Uterus (tissue), 4 donors: ENCODE measurements around the gene KCNQ5. TPM values are rescaled to one million over a fixed set of nuclear protein-coding genes. Genes with fewer than 3 reads are reported as not detected.

Experiments
- DNase-seq, 2 donors: peaks; one replicate each; pipeline ENCODE4 v3.0.0-alpha.2; 2019 to 2020
- H3K27ac ChIP-seq, 2 donors: fragments of 200-600 bp; sonication (generic); 1 replicate in 1 of 2; 2 replicates in 1 of 2; pipeline ENCODE4 v1.5.1; 2016 to 2018
- H3K27me3 ChIP-seq, 2 donors: fragments of 200-600 bp; sonication (generic); one replicate each; pipeline ENCODE4 v1.5.1; 2018 to 2019; ENCODE audit warnings: control low read depth in 1 of 2
- H3K36me3 ChIP-seq, 2 donors: fragments of 200-600 bp; sonication (generic); one replicate each; pipeline ENCODE4 v1.5.1; 2019; ENCODE audit warnings: control low read depth in 1 of 2
- H3K4me1 ChIP-seq, 2 donors: fragments of 200-600 bp; sonication (generic); one replicate each; pipeline ENCODE4 v1.5.1; 2018 to 2019; ENCODE audit warnings: control low read depth in 1 of 2
- H3K4me3 ChIP-seq, 2 donors: fragments of 200-600 bp; sonication (generic); 1 replicate in 1 of 2; 2 replicates in 1 of 2; pipeline ENCODE4 v1.5.1; 2018 to 2019; ENCODE audit warnings: mild to moderate bottlenecking in 1 of 2
- H3K9me3 ChIP-seq, 2 donors: fragments of 200-600 bp; sonication (generic); one replicate each; pipeline ENCODE4 v1.5.1; 2019; ENCODE audit warnings: control low read depth in 1 of 2
- CTCF ChIP-seq, 4 experiments: fragments of 200-600 bp in 2 of 4; fragments of 450-650 bp in 2 of 4; sonication (generic) in 2 of 4; IDR thresholded peaks; one replicate each; pipeline ENCODE4 v1.5.1; 2016 to 2019; ENCODE audit warnings: antibody characterized with exemption in 4 of 4, mild to moderate bottlenecking in 2 of 4, moderate library complexity in 1 of 4
- POLR2A ChIP-seq, 2 donors: fragments of 450-650 bp; IDR thresholded peaks; one replicate each; pipeline ENCODE4 v1.6.1; 2016; ENCODE audit warnings: antibody characterized with exemption in 2 of 2, mild to moderate bottlenecking in 1 of 2, moderate library complexity in 1 of 2
- intact Hi-C: fragments of 100-400 bp; cut with DNase I; formaldehyde crosslinking; loops from one replicate; pipeline ENCODE4 v1.15.1; 2023; ENCODE audit warnings: low total_unique reads
- total RNA-seq, 4 donors: library from RNA; depleted of rRNA in 3 of 4; stranded (reverse); fragments of >200 nt in 3 of 4; gene quantifications; one replicate each; pipeline versions ENCODE4 v1.1.0 to v1.2.4, GENCODE V29; 2014 to 2023
- donor health status: DM: yes; HTN: yes; CAD: no.

Gene KCNQ5
- total RNA-seq, 4 donors from 2014 or later: 0.34 to 2.4 TPM; not detected in 2

- TF ChIP-seq POLR2A (IDR thresholded peaks at IDR 0.05) (no peak), CTCF (IDR thresholded peaks at IDR 0.05) (no peak)
- Histone ChIP-seq H3K27me3 (no peaks in the 10 kb centered on the region), H3K4me3 (no peak overlapping the region), H3K4me1 (no peaks in the 10 kb centered on the region), H3K27ac (no peak overlapping the region), H3K9me3 (no peaks in the 10 kb centered on the region), H3K36me3 (no peaks in the 10 kb centered on the region)
- intact Hi-C loops: no loop called here
- no peak for DNase-seq
These were observed 512.7 kb downstream of the KCNQ5 start for GRCh38 chr6:73134588-73134987.

- intact Hi-C loops: no loop called here
- no peak for TF ChIP-seq POLR2A (IDR thresholded peaks at IDR 0.05)
- no peak for TF ChIP-seq CTCF (IDR thresholded peaks at IDR 0.05)
These were observed 518.0 kb downstream of the KCNQ5 start for GRCh38 chr6:73139681-73140383.

GRCh38 chr6:73143551-73143950 lies 521.7 kb downstream of the KCNQ5 start:
- intact Hi-C loops: no loop called here

More at GRCh38 chr6:73139681-73140383, 518.0 kb downstream of the KCNQ5 start:
- Histone ChIP-seq H3K4me3 (no peak overlapping the region), H3K27me3 (no peaks in the 10 kb centered on the region), H3K27ac (no peak overlapping the region), H3K9me3 (no peaks in the 10 kb centered on the region), H3K36me3 (no peaks in the 10 kb centered on the region), H3K4me1 (no peaks in the 10 kb centered on the region)
- no peak for DNase-seq

GRCh38 chr6:73144516-73144915 lies 522.7 kb downstream of the KCNQ5 start:
- intact Hi-C loops: no loop called here

More at GRCh38 chr6:73143551-73143950, 521.7 kb downstream of the KCNQ5 start:
- no peaks in the 10 kb centered on the region for H3K9me3 ChIP-seq
- TF ChIP-seq POLR2A (IDR thresholded peaks at IDR 0.05) (no peak), CTCF (IDR thresholded peaks at IDR 0.05) (no peak)
- H3K4me1 ChIP-seq: no peaks in the 10 kb centered on the region
- no peak overlapping the region for H3K27ac ChIP-seq
- H3K36me3 ChIP-seq: no peaks in the 10 kb centered on the region
- DNase-seq: no peak
- no peaks in the 10 kb centered on the region for H3K27me3 ChIP-seq
- H3K4me3 ChIP-seq: no peak overlapping the region

More at GRCh38 chr6:73144516-73144915, 522.7 kb downstream of the KCNQ5 start:
- H3K27ac ChIP-seq: no peak overlapping the region
- DNase-seq: no peak
- no peaks in the 10 kb centered on the region for H3K27me3 ChIP-seq
- no peak overlapping the region for H3K4me3 ChIP-seq
- TF ChIP-seq POLR2A (IDR thresholded peaks at IDR 0.05): no peak
- TF ChIP-seq CTCF (IDR thresholded peaks at IDR 0.05): no peak
- H3K4me1 ChIP-seq: no peaks in the 10 kb centered on the region
- H3K9me3 ChIP-seq: no peaks in the 10 kb centered on the region
- H3K36me3 ChIP-seq: no peaks in the 10 kb centered on the region
